IPS-20b (cell line): ENCODE data around the gene NPAS3.

Experiments used
- H3K27ac ChIP-seq: one replicate; pipeline ENCODE4 v1.5.1; 2013; ENCODE audit warnings: low read length
- H3K27me3 ChIP-seq: 2 replicates; pipeline ENCODE4 v1.6.1; 2013; ENCODE audit warnings: mild to moderate bottlenecking, low read length, inconsistent platforms; ENCODE audit not compliant: insufficient read depth
- H3K36me3 ChIP-seq: 2 replicates; pipeline ENCODE4 v1.6.1; 2013; ENCODE audit warnings: low read depth, mild to moderate bottlenecking, inconsistent platforms, low read length, moderate library complexity; ENCODE audit not compliant: insufficient read depth
- H3K4me1 ChIP-seq: 2 replicates; pipeline ENCODE4 v1.6.1; 2013; ENCODE audit warnings: mild to moderate bottlenecking, control low read depth, inconsistent platforms, low read length, moderate library complexity; ENCODE audit not compliant: insufficient read depth
- H3K4me3 ChIP-seq: 2 replicates; pipeline ENCODE4 v1.5.1; 2013; ENCODE audit warnings: mild to moderate bottlenecking, low read length, inconsistent platforms
- H3K9ac ChIP-seq: 2 replicates; pipeline ENCODE4 v1.6.1; 2013; ENCODE audit warnings: low read depth, mild to moderate bottlenecking, inconsistent platforms, low read length, moderate library complexity
- H3K9me3 ChIP-seq: 2 replicates; pipeline ENCODE4 v1.6.1; 2013; ENCODE audit warnings: mild to moderate bottlenecking, low read depth, low read length, inconsistent platforms; ENCODE audit not compliant: insufficient read depth

NPAS3 gene

DNA sequence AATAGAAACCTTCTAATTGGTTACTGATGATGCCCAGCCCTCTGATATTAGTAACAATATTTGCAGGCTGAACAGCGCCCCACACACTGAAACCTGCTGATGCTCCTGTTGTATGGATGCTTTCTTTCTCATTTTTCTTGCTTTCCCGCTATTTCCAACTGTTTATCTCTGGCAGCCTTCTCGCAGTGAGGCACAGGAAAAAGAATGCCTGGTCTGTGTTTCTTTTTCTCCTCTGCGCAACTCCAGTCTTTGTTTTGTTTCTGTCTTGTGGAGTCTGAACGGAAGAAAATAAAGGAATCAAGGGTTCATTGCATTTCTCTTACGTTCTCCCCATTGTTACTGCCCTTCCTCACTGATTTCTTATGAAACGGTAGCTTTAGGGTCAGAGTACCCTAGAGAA is 561.0 kb downstream of the NPAS3 start:
- no peak overlapping the region for H3K9ac ChIP-seq
- H3K36me3 ChIP-seq, result no peaks in the 10 kb centered on the region
- no peak overlapping the region for H3K27ac ChIP-seq
- no peaks in the 10 kb centered on the region for H3K4me1 ChIP-seq
- no peak overlapping the region for H3K4me3 ChIP-seq
- no peaks in the 10 kb centered on the region for H3K9me3 ChIP-seq
- H3K27me3 ChIP-seq, result no peaks in the 10 kb centered on the region

GRCh38 chr14:33504246-33505099 is 565.8 kb downstream of the NPAS3 start:
- Histone ChIP-seq H3K9ac (no peak overlapping the region), H3K4me3 (no peak overlapping the region), H3K9me3 (no peaks in the 10 kb centered on the region), H3K4me1 (no peaks in the 10 kb centered on the region), H3K36me3 (no peaks in the 10 kb centered on the region), H3K27ac (no peak overlapping the region), H3K27me3 (no peaks in the 10 kb centered on the region)

DNA sequence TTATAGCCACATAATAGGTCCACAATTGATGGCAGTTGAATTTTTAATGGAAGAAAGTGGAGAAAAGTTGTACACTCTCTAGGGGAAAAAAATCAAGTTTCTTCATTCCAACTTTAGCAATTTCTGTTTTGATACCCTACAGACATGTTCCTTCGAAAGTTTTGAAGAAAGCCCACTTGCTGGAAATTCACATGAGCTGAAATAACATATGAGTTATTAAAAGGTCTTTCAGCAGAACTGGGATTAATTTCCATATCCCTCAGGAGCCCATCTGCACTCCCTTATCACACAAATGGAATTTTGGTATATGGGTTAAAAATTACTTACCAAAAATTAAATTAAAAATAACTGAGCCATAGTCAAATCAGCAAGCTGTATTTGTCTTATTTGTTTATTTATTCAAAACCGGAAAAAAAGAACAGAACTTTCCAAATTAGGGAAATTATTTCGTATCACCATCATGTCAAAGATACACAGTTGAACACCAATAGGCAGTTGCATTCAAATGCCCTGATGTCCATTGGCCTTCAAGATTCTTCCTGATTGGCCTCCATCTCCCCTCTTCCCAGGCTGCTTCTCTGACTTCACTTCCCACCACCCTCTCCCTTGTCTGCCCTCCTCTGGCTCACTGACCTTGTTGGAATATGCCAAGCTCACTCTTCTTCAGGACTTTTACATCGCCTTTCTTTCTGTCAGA is 566.7 kb downstream of the NPAS3 start:
- Histone ChIP-seq H3K9ac (no peak overlapping the region), H3K9me3 (no peaks in the 10 kb centered on the region), H3K4me1 (no peaks in the 10 kb centered on the region), H3K27me3 (no peaks in the 10 kb centered on the region), H3K27ac (no peak overlapping the region), H3K4me3 (no peak overlapping the region), H3K36me3 (no peaks in the 10 kb centered on the region)

DNA sequence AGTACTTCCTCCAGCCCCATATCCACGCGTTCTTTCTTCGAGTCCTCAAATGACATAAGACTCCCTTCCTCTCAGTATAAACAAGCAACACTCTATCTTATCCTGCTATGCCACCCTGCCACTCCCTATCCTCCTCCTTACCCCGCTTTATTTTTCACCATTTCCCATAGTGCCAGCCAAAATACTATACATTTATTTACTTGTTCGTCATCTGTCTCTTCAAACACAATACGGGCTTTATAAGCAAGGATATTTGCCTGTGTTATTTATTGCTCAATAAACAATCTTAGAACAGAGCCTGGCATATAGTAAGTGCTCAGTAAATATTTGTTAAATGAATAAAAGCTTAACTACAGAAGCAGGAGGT is 567.3 kb downstream of the NPAS3 start:
- H3K27me3 ChIP-seq, result no peaks in the 10 kb centered on the region
- H3K4me3 ChIP-seq, result no peak overlapping the region
- H3K4me1 ChIP-seq, result no peaks in the 10 kb centered on the region
- no peak overlapping the region for H3K9ac ChIP-seq
- no peak overlapping the region for H3K27ac ChIP-seq
- no peaks in the 10 kb centered on the region for H3K9me3 ChIP-seq
- no peaks in the 10 kb centered on the region for H3K36me3 ChIP-seq

DNA sequence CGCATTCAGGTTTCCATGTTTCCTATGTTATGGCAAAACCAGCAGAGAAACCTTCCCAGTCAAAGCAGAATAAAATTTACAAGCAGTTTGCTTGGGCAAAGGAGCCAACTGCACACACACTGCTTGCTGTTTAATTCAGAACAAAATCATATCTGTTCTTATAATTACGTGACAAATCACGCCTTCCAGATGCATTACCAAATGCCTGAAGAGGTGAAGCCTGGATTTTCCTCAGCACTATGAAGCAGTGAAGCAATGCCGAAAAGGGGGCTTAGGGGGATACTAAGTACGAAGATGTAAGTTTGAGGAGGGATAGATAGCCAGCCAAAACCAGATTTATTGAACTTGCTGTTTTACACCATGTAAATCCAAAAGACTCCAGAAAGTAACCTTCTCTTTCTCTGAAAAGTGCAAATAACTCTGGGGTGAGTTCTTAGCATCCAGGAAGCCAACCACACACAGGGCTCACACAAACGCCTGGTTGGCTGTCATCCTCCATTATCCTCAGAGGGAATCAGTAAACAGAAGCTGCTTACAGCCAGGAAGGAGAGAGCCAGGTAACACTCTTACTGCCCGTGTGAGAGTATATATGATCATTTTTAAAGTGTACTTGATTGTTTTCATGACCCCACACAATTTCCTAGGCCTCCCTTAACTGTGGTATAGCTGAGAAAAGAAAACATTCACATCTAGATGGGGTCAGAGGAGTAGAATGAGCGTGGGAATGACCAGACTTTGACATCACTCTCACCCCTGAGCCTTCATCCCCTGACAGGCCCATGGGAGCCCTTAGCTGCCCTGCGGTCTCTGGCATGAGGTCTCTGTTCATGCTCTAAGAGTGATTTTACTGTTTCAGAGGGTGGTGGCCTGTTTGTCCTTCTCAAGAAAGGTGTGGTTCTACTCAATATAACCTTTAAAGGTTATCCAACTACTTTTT is 569.7 kb downstream of the NPAS3 start:
- H3K27ac ChIP-seq, result no peak overlapping the region
- H3K27me3 ChIP-seq, result no peaks in the 10 kb centered on the region
- H3K4me1 ChIP-seq, result no peaks in the 10 kb centered on the region
- H3K9ac ChIP-seq, result no peak overlapping the region
- H3K36me3 ChIP-seq, result no peaks in the 10 kb centered on the region
- H3K4me3 ChIP-seq, result no peak overlapping the region
- H3K9me3 ChIP-seq, result no peaks in the 10 kb centered on the region

- Histone ChIP-seq H3K4me3 (no peak overlapping the region), H3K9me3 (no peaks in the 10 kb centered on the region), H3K27me3 (no peaks in the 10 kb centered on the region), H3K9ac (no peak overlapping the region), H3K27ac (no peak overlapping the region), H3K4me1 (no peaks in the 10 kb centered on the region), H3K36me3 (no peaks in the 10 kb centered on the region)
These were observed 570.8 kb downstream of the NPAS3 start for GRCh38 chr14:33509454-33509853.

GRCh38 chr14:33510063-33510481 is 571.4 kb downstream of the NPAS3 start:
- Histone ChIP-seq H3K9ac (no peak overlapping the region), H3K9me3 (no peaks in the 10 kb centered on the region), H3K4me1 (no peaks in the 10 kb centered on the region), H3K27ac (no peak overlapping the region), H3K27me3 (no peaks in the 10 kb centered on the region), H3K36me3 (no peaks in the 10 kb centered on the region), H3K4me3 (no peak overlapping the region)

- Histone ChIP-seq H3K36me3 (no peaks in the 10 kb centered on the region), H3K9me3 (no peaks in the 10 kb centered on the region), H3K27me3 (no peaks in the 10 kb centered on the region), H3K4me1 (no peaks in the 10 kb centered on the region), H3K4me3 (no peak overlapping the region), H3K9ac (no peak overlapping the region), H3K27ac (no peak overlapping the region)
These were observed 572.3 kb downstream of the NPAS3 start for GRCh38 chr14:33510991-33511390.

DNA sequence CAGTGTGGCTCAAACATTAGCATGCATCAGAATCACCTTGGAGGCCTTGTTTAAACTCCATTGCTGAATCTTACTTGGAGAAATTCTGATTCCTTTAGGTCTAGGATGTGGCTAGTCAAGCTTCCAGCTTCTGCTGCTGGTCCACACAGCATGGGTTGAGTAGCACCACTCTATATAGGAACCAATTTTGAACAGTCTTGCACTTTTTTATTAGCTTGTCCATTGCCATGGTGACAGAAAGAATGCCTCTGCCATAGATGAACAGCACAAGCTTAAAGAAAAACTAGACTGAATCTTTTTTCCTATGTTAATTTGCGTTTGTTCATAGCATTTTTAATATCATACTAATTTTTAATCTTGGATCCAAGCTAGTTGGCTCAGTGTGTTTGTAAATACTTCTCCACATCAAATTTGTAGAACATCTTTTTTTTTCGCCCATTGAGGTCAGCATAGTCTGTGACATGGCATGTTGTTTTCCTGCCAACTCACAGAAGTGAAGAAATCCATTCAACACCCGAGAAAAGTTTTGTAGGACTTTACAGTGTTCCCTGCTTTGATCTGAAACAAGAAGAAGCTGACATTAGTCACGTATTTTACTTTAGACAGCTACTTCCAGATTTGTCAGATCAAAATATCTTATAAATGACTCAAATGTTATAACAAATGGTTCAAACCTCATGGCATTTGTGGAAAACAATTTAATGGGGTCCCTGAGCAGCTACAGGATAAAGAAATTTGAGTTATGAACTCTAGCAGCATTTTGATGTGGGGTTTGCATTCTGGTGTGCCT is 573.4 kb downstream of the NPAS3 start:
- no peak overlapping the region for H3K9ac ChIP-seq
- H3K27me3 ChIP-seq, result no peaks in the 10 kb centered on the region
- no peak overlapping the region for H3K27ac ChIP-seq

DNA sequence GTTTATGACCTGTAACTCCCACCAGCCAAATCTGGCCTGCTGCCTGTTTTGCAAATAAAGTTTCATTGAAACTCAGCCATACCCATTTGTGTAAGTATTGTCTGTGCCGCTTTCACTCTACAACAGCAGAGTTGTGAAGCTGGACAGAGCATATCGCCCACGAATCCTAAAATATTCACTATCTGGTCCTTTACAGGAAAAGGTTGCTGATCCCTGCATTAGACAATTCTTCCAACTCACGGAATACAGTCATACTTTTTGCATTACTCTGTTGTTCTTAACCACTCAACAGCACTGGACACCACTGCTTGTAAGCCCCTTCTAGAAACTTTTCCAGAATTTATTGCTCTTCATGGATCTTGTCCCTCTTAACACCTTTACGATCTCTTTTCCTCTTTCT is 576.8 kb downstream of the NPAS3 start:
- H3K9ac ChIP-seq, result no peak overlapping the region
- no peak overlapping the region for H3K4me3 ChIP-seq
- H3K4me1 ChIP-seq, result no peaks in the 10 kb centered on the region
- H3K27ac ChIP-seq, result no peak overlapping the region
- no peaks in the 10 kb centered on the region for H3K36me3 ChIP-seq
- H3K27me3 ChIP-seq, result no peaks in the 10 kb centered on the region
- H3K9me3 ChIP-seq, result no peaks in the 10 kb centered on the region

More for the DNA sequence above, 573.4 kb downstream of the NPAS3 start:
- Histone ChIP-seq H3K4me3 (no peak overlapping the region), H3K36me3 (no peaks in the 10 kb centered on the region), H3K4me1 (no peaks in the 10 kb centered on the region), H3K9me3 (no peaks in the 10 kb centered on the region)

- Histone ChIP-seq H3K9ac (no peak overlapping the region), H3K4me3 (no peak overlapping the region), H3K4me1 (no peaks in the 10 kb centered on the region), H3K36me3 (no peaks in the 10 kb centered on the region), H3K27me3 (no peaks in the 10 kb centered on the region), H3K27ac (no peak overlapping the region), H3K9me3 (no peaks in the 10 kb centered on the region)
These were observed 577.2 kb downstream of the NPAS3 start for GRCh38 chr14:33515899-33516298.
